Activated CD4-positive, alpha-beta T cell treated with anti-CD3 and anti-CD28 coated beads, Interleukin-2, amount 50 U/mL, for 16 hours (primary cell): ENCODE measurements around the gene ATG10.
A peak's percentile ranks its signal among the peaks of the same experiment; 100 is the strongest.
"Not testable (repeated sequence)": the region's sequence is repeated elsewhere in the genome, so short reads cannot be mapped to it uniquely, and the experiment has no call there.

Experiments used
- DNase-seq: peaks from one replicate; pipeline ENCODE4 v3.0.0-alpha.2; 2020

ATG10 gene

GRCh38 chr5:81971712-81972491 is at the start of gene ATG10:
Gene ATG10, plus strand, starts transcription at chr5:81972023. Its CDS starts 15,548 bp downstream, at chr5:81987571.
- DNase-seq = peak; percentile 90

DNA sequence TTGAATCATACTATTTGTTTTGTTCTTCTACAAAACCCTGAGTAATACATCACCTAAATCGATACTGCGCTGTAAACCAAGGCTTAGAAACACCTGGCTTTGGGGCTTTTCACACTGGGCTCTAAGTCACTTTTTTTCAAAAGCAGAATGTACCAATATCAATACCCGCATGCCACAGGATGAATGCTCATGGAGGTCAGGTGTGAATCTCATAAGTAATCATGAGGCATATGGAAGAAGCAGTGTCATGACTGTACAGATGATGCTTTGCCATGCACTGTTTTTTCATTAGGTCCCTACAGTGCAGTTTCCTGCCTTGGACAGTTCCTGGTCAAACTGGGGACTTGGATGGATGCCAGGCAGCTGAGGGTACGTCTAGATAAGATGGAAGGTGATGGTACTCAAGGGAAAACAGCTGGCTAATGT is 49.0 kb upstream of the ATG10 start:
- peak; percentile 38 for DNase-seq

DNA sequence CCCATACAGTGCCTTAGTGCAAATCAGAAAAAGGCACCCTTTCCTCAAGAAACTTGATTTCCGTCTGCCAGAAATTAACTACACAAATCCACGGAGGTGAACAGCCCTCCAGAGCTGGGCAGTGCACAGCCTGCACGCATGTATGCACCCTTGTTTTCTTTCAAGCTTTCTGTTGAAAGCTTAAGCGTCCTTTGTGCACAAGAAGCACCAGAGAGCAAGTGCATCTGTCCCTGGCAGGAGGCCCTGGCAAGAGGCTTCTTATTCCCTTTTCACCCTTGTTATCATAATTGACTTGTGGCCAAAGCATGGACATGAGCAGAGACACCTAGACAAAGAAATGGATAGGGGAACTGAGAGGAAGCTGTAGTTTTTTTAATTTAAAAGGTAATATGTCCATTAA is 47.4 kb upstream of the ATG10 start:
- DNase-seq = no peak

DNA sequence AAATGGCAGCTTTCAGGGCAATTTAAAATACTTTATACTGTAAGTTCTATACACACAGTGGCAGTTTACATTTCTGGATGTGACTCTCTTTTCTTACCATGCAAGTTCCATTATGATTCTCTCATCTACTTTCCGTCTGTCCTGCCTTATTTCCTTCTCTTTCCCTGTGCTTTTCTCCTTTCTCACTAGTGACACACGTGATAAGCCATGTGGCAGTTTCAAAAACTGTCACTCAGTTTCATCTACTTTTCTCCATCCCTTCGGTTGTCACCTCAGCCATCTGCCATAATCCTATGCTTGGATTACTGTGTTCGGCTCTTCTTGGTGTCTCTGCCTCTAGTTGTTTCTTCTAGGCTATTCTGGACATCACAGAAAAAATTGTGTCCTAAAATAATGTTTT is 46.8 kb upstream of the ATG10 start:
- peak; percentile 2 for DNase-seq

- DNase-seq = no peak
Measured at GRCh38 chr5:81925981-81926380, 45.8 kb upstream of the ATG10 start.

GRCh38 chr5:81936066-81936465 is 35.8 kb upstream of the ATG10 start:
- no peak for DNase-seq

DNA sequence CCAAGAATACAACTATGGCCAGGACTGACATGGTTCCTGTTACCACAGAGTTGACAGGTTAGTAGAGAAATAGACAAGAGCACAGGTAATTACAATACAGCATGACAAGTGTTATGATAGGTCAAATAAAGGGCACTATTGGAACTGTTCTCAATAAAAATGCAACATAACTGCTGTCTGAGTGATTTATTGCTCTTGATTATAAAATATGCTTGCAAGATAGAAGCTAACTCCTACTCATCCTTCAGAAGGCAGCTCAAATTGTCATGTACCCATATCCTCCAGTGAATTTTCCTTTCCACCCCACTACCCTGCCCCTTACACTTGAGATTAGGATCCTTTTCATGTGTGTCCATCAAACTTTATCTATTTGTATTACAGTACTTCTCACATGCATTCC is 35.1 kb upstream of the ATG10 start:
- no peak for DNase-seq

DNA sequence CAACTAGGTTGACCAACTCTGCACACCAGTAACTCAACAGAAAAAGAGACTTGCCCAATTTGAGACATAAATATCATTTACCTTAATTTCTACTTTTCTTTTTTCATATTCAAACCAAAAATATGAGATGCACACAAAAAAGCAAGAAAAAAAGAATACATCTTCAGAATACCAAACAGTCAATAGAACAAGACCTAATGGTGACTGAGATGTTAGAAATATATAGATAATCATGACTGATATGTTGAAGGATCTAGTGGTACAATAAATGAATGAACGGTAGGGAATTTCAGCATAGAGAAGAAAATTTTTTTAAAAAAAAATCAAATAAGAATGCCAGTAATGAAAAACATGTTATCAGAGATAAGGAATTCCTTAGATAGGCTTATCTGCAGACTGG is 29.1 kb upstream of the ATG10 start:
- DNase-seq = no peak

GRCh38 chr5:81948349-81948748 is 23.5 kb upstream of the ATG10 start:
- no peak for DNase-seq

DNA sequence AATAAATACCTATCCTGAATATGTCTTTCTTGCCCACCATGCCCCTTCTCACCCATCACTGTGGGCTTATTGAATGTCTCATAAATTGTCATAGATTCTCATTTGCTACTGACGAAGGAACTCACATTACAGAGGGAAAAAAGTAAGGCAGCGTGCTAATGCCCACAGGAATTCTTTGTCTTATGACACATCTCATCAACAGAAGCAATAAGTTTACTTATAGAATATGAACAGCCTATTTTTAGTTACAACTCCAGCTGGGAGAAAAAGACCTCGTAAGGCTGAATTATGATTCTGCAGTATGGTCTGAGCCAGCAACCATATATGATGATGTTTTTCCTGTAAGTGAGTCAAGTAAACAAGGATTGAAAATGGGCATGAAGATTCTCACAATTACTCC is 22.4 kb upstream of the ATG10 start:
- DNase-seq = no peak

- no peak for DNase-seq
Measured at GRCh38 chr5:81950996-81951395, 20.8 kb upstream of the ATG10 start.

- not testable (repeated sequence) for DNase-seq
Measured at GRCh38 chr5:81954796-81955195, 17.0 kb upstream of the ATG10 start.

DNA sequence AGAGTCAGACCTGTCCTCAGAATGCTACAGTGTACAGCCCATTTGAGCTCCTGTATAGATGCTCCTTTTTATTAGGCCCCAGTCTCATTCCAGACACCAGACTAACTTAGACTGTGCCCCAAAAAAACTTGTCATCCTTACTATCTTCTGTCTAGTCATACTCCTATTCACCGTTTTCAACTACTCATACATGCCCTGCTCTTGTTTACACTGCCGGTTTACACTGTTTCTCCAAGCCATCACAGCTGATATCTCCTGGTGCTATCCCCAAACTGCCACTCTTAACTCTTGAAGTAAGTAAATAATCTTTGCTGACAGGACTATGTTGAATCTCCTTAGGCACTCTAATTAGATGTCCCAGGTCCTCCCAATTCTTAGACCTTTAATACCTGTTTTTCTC is 13.7 kb upstream of the ATG10 start:
- not testable (repeated sequence) for DNase-seq

- no peak for DNase-seq
Measured at GRCh38 chr5:81961651-81962440, 10.0 kb upstream of the ATG10 start.

- DNase-seq = no peak
Measured at GRCh38 chr5:81963544-81963943, 8.3 kb upstream of the ATG10 start.

DNA sequence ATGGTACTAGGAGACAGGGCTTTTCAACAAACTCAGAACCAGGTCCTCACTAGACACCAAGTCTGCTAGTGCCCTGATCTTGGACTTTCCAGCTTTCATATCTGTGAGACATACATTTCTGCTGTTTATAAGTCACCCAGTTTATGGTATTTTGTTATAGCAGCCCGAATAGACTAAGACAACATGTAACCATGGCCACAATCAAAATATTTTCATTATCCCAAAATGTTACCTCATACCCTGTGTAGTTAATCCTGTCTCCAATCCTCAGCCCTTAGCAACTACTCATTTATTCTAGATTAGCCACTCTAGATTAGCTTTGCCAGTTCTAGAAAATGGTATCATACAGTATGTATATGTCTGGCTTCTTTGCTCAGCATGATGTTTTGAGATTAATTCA is 6.3 kb upstream of the ATG10 start:
- DNase-seq = no peak

DNA sequence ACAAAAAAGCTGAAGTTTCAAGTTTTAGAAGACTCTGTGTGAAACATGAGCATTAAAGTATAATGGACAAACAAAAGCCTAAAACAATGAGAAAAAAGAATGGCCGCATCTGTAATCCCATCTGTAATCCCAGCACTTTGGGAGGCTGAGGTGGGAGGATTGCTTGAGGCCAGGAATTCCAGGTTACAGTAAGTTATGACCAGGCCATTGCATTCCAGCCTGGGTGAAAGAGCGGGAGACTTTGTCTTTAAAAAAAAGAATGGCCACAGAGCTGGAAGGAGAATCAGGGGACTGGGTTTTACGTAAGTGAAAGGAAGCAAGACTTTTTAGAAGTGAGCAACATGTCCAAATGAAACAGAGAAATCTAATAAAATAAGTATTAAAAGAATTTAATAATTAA is 2.6 kb upstream of the ATG10 start:
- no peak for DNase-seq

DNA sequence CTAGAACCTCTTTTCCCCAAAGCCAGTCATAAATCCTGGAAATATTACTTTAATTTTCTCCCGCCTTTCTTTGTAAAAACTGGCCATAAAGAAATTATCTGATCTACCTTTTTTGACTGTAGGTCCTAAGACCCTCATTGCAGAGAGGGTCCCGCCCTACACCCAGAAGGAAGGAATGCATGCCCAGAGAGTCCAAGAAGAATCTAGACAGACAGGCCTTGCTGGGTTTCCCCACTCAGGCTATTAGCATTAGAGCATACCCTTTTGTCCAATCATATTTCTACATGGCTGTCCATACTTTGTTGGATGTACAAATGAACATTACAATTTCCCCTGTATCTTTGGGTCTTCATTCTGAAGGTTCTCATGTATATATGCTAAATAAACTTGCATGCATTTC is 1.9 kb upstream of the ATG10 start:
- no peak for DNase-seq

- DNase-seq = peak; percentile 29
Measured at GRCh38 chr5:81971111-81971711, 612 bp upstream of the ATG10 start.

- no peak for DNase-seq
Measured at GRCh38 chr5:81972492-81972783, 615 bp downstream of the ATG10 start.

GRCh38 chr5:81980160-81980559 is 8.3 kb downstream of the ATG10 start:
- DNase-seq = no peak

DNA sequence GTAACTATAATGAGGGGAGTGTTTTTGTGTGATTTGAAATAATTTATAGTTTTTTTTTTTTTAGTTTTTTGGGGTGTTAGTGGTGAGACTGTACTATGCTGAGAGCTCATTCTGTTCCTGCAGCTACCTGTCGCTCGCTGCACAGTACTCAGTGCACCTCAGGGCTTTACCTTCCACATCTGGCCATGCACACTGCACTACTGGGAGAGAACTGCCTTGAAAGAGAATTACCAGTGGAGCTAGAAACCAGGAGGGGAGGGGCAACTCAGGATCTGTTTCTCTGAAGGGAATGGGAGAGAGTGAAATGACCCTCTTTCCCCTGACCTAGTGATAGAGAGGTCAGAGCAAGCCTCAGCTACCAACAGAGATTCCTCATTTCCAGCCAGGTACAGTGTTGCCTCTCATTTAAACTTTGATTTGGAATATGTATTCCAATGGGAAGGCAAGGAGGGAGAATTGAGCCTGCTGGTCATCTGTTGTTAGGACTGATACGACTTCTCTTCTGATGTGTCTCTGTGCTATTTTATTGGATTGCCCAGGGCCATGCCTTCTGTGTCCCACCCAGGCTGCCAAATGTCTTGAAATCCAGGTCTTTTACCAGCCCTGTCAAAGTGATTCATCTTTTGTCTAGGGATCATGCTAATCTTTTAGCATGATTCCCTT is 8.9 kb downstream of the ATG10 start:
- no peak for DNase-seq

GRCh38 chr5:81982172-81982685 is 10.4 kb downstream of the ATG10 start:
- DNase-seq = not testable (repeated sequence)
